ENCODE data around the gene UBR4. TPM values are rescaled to one million over a fixed set of nuclear protein-coding genes. Genes with fewer than 3 reads are reported as not detected.

UBR4 gene
- total and polyA plus RNA-seq, 4 experiments from 2014 or later = 3.8 to 154 (median 89.6) TPM

- intact Hi-C loops (cut with micrococcal nuclease) = no loop called here
- Histone ChIP-seq H3K27ac (ENCODE audit: low read depth, low read length) (no peak overlapping the region), H3K9me3 (ENCODE audit: control insufficient read depth in 1 of 2, low read length in 2 of 2) (no peaks in the 10 kb centered on the region), H3K4me1 (ENCODE audit: insufficient read depth, low read length) (no peaks in the 10 kb centered on the region), H3K27me3 (ENCODE audit: insufficient read depth, low read length) (no peaks in the 10 kb centered on the region), H3K36me3 (ENCODE audit: insufficient read depth, low read length) (peaks cover 96% of the 10 kb centered on the region), H3K4me3 (ENCODE audit: low read length in 2 of 2) (no peak overlapping the region)
- ChIA-PET POLR2A (ENCODE audit: partially characterized antibody) (no interaction called here), CTCF (ENCODE audit: partially characterized antibody) (interaction anchor here (0.8 to 2.4 kb wide), 5 partner anchors 13 to 59 kb away, joined by 3 to 12 read pairs (median 3); no protein-coding TSS in a partner anchor)
- Mint-ChIP-seq H3K36me3 (peaks cover 86 to 98% of the 10 kb centered on the region in 2 donors), H3K9me3 (no peaks in the 10 kb centered on the region), H3K27me3 (no peaks in the 10 kb centered on the region), H3K4me1 (no peaks in the 10 kb centered on the region), H3K4me3 (no peak overlapping the region), H3K27ac (peak overlapping the region in 2 of 7 donors; percentile 11 to 32)
- DNase-seq = no peak
Measured at GRCh38 chr1:19166066-19166465, 44.0 kb downstream of the UBR4 start.

GRCh38 chr1:19165501-19165900, 44.6 kb downstream of the UBR4 start:
- H3K27ac Mint-ChIP-seq = no peak overlapping the region
- POLR2A ChIA-PET (ENCODE audit: partially characterized antibody) = no interaction called here
- intact Hi-C loops (cut with micrococcal nuclease) = no loop called here

GRCh38 chr1:19164274-19165015, 45.6 kb downstream of the UBR4 start:
- no peaks in the 10 kb centered on the region for H3K27me3 ChIP-seq (ENCODE audit: insufficient read depth, low read length)
- DNase-seq = no peak
- intact Hi-C loops (cut with micrococcal nuclease) = no loop called here
- H3K4me1 Mint-ChIP-seq = no peaks in the 10 kb centered on the region
- POLR2A ChIA-PET (ENCODE audit: partially characterized antibody) = no interaction called here
- H3K4me1 ChIP-seq (ENCODE audit: insufficient read depth, low read length) = no peaks in the 10 kb centered on the region
- CTCF ChIA-PET (ENCODE audit: partially characterized antibody) = interaction anchor here (1.2 to 1.4 kb wide), 2 partner anchors 16 to 76 kb away, joined by 3 to 4 read pairs; no protein-coding TSS in a partner anchor
- H3K36me3 ChIP-seq (ENCODE audit: insufficient read depth, low read length) = peaks cover 98% of the 10 kb centered on the region
- no peak overlapping the region for H3K4me3 ChIP-seq (ENCODE audit: low read length in 2 of 2)
- H3K27ac Mint-ChIP-seq = peak overlapping the region in 1 of 7 donors; percentile 37
- H3K4me3 Mint-ChIP-seq = no peak overlapping the region
- H3K9me3 Mint-ChIP-seq = no peaks in the 10 kb centered on the region
- H3K27me3 Mint-ChIP-seq = no peaks in the 10 kb centered on the region
- H3K27ac ChIP-seq (ENCODE audit: low read depth, low read length) = no peak overlapping the region
- H3K9me3 ChIP-seq (ENCODE audit: control insufficient read depth in 1 of 2, low read length in 2 of 2) = no peaks in the 10 kb centered on the region
- H3K36me3 Mint-ChIP-seq = peaks cover 88 to 98% of the 10 kb centered on the region in 2 donors

More at GRCh38 chr1:19165501-19165900, 44.6 kb downstream of the UBR4 start:
- Mint-ChIP-seq H3K4me3 (no peak overlapping the region), H3K27me3 (no peaks in the 10 kb centered on the region), H3K36me3 (peaks cover 86 to 98% of the 10 kb centered on the region in 2 donors), H3K9me3 (no peaks in the 10 kb centered on the region), H3K4me1 (no peaks in the 10 kb centered on the region)
- no peak for DNase-seq
- H3K4me1 ChIP-seq (ENCODE audit: insufficient read depth, low read length) = no peaks in the 10 kb centered on the region
- no peaks in the 10 kb centered on the region for H3K9me3 ChIP-seq (ENCODE audit: control insufficient read depth in 1 of 2, low read length in 2 of 2)
- no peaks in the 10 kb centered on the region for H3K27me3 ChIP-seq (ENCODE audit: insufficient read depth, low read length)
- H3K27ac ChIP-seq (ENCODE audit: low read depth, low read length) = no peak overlapping the region
- peaks cover 96% of the 10 kb centered on the region for H3K36me3 ChIP-seq (ENCODE audit: insufficient read depth, low read length)
- CTCF ChIA-PET (ENCODE audit: partially characterized antibody) = interaction anchor here (1.2 to 2.4 kb wide), 5 partner anchors 13 to 58 kb away, joined by 3 to 12 read pairs (median 3); no protein-coding TSS in a partner anchor
- H3K4me3 ChIP-seq (ENCODE audit: low read length in 2 of 2) = no peak overlapping the region

- POLR2A ChIA-PET (ENCODE audit: partially characterized antibody) = no interaction called here
- H3K4me1 Mint-ChIP-seq = no peaks in the 10 kb centered on the region
- H3K27ac ChIP-seq (ENCODE audit: low read depth, low read length) = no peak overlapping the region
- H3K27me3 ChIP-seq (ENCODE audit: insufficient read depth, low read length) = no peaks in the 10 kb centered on the region
- no peaks in the 10 kb centered on the region for H3K4me1 ChIP-seq (ENCODE audit: insufficient read depth, low read length)
- H3K27ac Mint-ChIP-seq = peak overlapping the region in 2 of 7 donors; percentile 7 to 77
- no peaks in the 10 kb centered on the region for H3K9me3 ChIP-seq (ENCODE audit: control insufficient read depth in 1 of 2, low read length in 2 of 2)
- CTCF ChIA-PET (ENCODE audit: partially characterized antibody) = no interaction called here
- intact Hi-C loops (cut with micrococcal nuclease) = no loop called here
- H3K4me3 Mint-ChIP-seq = no peak overlapping the region
- no peaks in the 10 kb centered on the region for H3K9me3 Mint-ChIP-seq
- DNase-seq = no peak
- H3K36me3 ChIP-seq (ENCODE audit: insufficient read depth, low read length) = peaks cover 97% of the 10 kb centered on the region
- no peak overlapping the region for H3K4me3 ChIP-seq (ENCODE audit: low read length in 2 of 2)
- peaks cover 82 to 92% of the 10 kb centered on the region in 2 donors for H3K36me3 Mint-ChIP-seq
- H3K27me3 Mint-ChIP-seq = no peaks in the 10 kb centered on the region
Measured at GRCh38 chr1:19163261-19163660, 46.8 kb downstream of the UBR4 start.

- no peak overlapping the region for H3K4me3 Mint-ChIP-seq
- Histone ChIP-seq H3K36me3 (ENCODE audit: insufficient read depth, low read length) (peaks cover 98% of the 10 kb centered on the region), H3K27me3 (ENCODE audit: insufficient read depth, low read length) (no peaks in the 10 kb centered on the region), H3K27ac (ENCODE audit: low read depth, low read length) (no peak overlapping the region), H3K4me1 (ENCODE audit: insufficient read depth, low read length) (no peaks in the 10 kb centered on the region), H3K9me3 (ENCODE audit: control insufficient read depth in 1 of 2, low read length in 2 of 2) (no peaks in the 10 kb centered on the region), H3K4me3 (ENCODE audit: low read length in 2 of 2) (no peak overlapping the region)
- H3K27me3 Mint-ChIP-seq = no peaks in the 10 kb centered on the region
- no peaks in the 10 kb centered on the region for H3K9me3 Mint-ChIP-seq
- intact Hi-C loops (cut with micrococcal nuclease) = no loop called here
- H3K4me1 Mint-ChIP-seq = peaks cover 0 to 5% (median 1%) of the 10 kb centered on the region in 4 donors
- peak overlapping the region in 1 of 7 donors; percentile 28 for H3K27ac Mint-ChIP-seq
- POLR2A ChIA-PET (ENCODE audit: partially characterized antibody) = interaction anchor here (0.6 kb wide), 1 partner anchor 421 kb away, joined by 3 read pairs; no protein-coding TSS in a partner anchor
- peaks cover 75 to 93% of the 10 kb centered on the region in 2 donors for H3K36me3 Mint-ChIP-seq
- CTCF ChIA-PET (ENCODE audit: partially characterized antibody) = no interaction called here
- DNase-seq = no peak
Measured at GRCh38 chr1:19160831-19161230, 49.2 kb downstream of the UBR4 start.

- POLR2A ChIA-PET (ENCODE audit: partially characterized antibody) = no interaction called here
- H3K36me3 Mint-ChIP-seq = peaks cover 76 to 93% of the 10 kb centered on the region in 2 donors
- CTCF ChIA-PET (ENCODE audit: partially characterized antibody) = no interaction called here
- DNase-seq = no peak
- Histone ChIP-seq H3K27ac (ENCODE audit: low read depth, low read length) (no peak overlapping the region), H3K27me3 (ENCODE audit: insufficient read depth, low read length) (no peaks in the 10 kb centered on the region), H3K4me1 (ENCODE audit: insufficient read depth, low read length) (no peaks in the 10 kb centered on the region), H3K36me3 (ENCODE audit: insufficient read depth, low read length) (peaks cover 98% of the 10 kb centered on the region), H3K9me3 (ENCODE audit: control insufficient read depth in 1 of 2, low read length in 2 of 2) (no peaks in the 10 kb centered on the region), H3K4me3 (ENCODE audit: low read length in 2 of 2) (no peak overlapping the region)
- no peak overlapping the region for H3K4me3 Mint-ChIP-seq
- intact Hi-C loops (cut with micrococcal nuclease) = no loop called here
- no peaks in the 10 kb centered on the region for H3K9me3 Mint-ChIP-seq
- no peak overlapping the region for H3K27ac Mint-ChIP-seq
- no peaks in the 10 kb centered on the region for H3K27me3 Mint-ChIP-seq
- peaks cover 0 to 5% (median 1%) of the 10 kb centered on the region in 4 donors for H3K4me1 Mint-ChIP-seq
Measured at GRCh38 chr1:19157653-19158052, 52.4 kb downstream of the UBR4 start.

- H3K36me3 ChIP-seq (ENCODE audit: insufficient read depth, low read length) = peaks cover 98% of the 10 kb centered on the region
- POLR2A ChIA-PET (ENCODE audit: partially characterized antibody) = no interaction called here
- no peak overlapping the region for H3K4me3 Mint-ChIP-seq
- intact Hi-C loops (cut with micrococcal nuclease) = no loop called here
- H3K27me3 ChIP-seq (ENCODE audit: insufficient read depth, low read length) = no peaks in the 10 kb centered on the region
- H3K4me1 Mint-ChIP-seq = peaks cover 0 to 5% (median 1%) of the 10 kb centered on the region in 4 donors
- no peaks in the 10 kb centered on the region for H3K9me3 Mint-ChIP-seq
- CTCF ChIA-PET (ENCODE audit: partially characterized antibody) = interaction anchor here (1.2 kb wide), 1 partner anchor 15 kb away, joined by 3 read pairs; no protein-coding TSS in a partner anchor
- H3K4me1 ChIP-seq (ENCODE audit: insufficient read depth, low read length) = no peaks in the 10 kb centered on the region
- no peaks in the 10 kb centered on the region for H3K9me3 ChIP-seq (ENCODE audit: control insufficient read depth in 1 of 2, low read length in 2 of 2)
- DNase-seq = no peak
- peak overlapping the region in 1 of 7 donors; percentile 5 for H3K27ac Mint-ChIP-seq
- H3K4me3 ChIP-seq (ENCODE audit: low read length in 2 of 2) = no peak overlapping the region
- H3K36me3 Mint-ChIP-seq = peaks cover 78 to 93% of the 10 kb centered on the region in 2 donors
- H3K27me3 Mint-ChIP-seq = no peaks in the 10 kb centered on the region
- no peak overlapping the region for H3K27ac ChIP-seq (ENCODE audit: low read depth, low read length)
Measured at GRCh38 chr1:19156676-19157075, 53.4 kb downstream of the UBR4 start.

Data from CD4-positive, alpha-beta memory T cell (primary cell).